Activated CD8-positive, alpha-beta T cell treated with anti-CD3 and anti-CD28 coated beads for 36 hours (primary cell): Measurements from ENCODE around the gene FOXN3. TPM values are rescaled to one million over a fixed set of nuclear protein-coding genes. Genes with fewer than 3 reads are reported as not detected.

ENCODE experiments used
- ATAC-seq: fragments of 200-7000 bp; cut with Tn5 transposase; one replicate; pipeline ENCODE4 v1.10.0; 2021; ENCODE audit warnings: mild to moderate bottlenecking, moderate library complexity
- CTCF ChIA-PET: fragments of 350-600 bp; sonication (Branson Sonifier 250); formaldehyde crosslinking; loops from one replicate; lab custom pipeline; 2021; ENCODE audit warnings: antibody characterized with exemption; lab: Charles Lee
- POLR2A ChIA-PET: fragments of 350-600 bp; sonication (Branson Sonifier 250); formaldehyde crosslinking; loops from one replicate; lab custom pipeline; 2021; ENCODE audit warnings: antibody characterized with exemption; lab: Charles Lee
- DNase-seq: peaks from one replicate; pipeline ENCODE4 v3.0.0-alpha.2; 2020
- H3K27ac Mint-ChIP-seq: one replicate; pipeline ENCODE4 v1.8.0; 2021; ENCODE audit warnings: mild to moderate bottlenecking, mixed read lengths
- H3K27me3 Mint-ChIP-seq: one replicate; pipeline ENCODE4 v1.8.0; 2021; ENCODE audit warnings: mixed read lengths
- H3K36me3 Mint-ChIP-seq: one replicate; pipeline ENCODE4 v1.8.0; 2021; ENCODE audit warnings: low read depth, mixed read lengths
- H3K4me1 Mint-ChIP-seq: one replicate; pipeline ENCODE4 v1.8.0; 2021; ENCODE audit warnings: low read depth, mixed read lengths
- H3K4me3 Mint-ChIP-seq: one replicate; pipeline ENCODE4 v1.8.0; 2021; ENCODE audit warnings: mild to moderate bottlenecking, moderate library complexity, mixed read lengths
- H3K9me3 Mint-ChIP-seq: one replicate; pipeline ENCODE4 v1.8.0; 2021; ENCODE audit warnings: mixed read lengths
- intact Hi-C: fragments of 100-400 bp; cut with micrococcal nuclease; formaldehyde crosslinking; loops from one replicate; pipeline ENCODE4 v1.10.0; 2022
- total RNA-seq, 2 experiments: library from RNA; stranded (reverse); gene quantifications; one replicate each; pipeline ENCODE4 v1.2.3, GENCODE V29; 2021
- TF ChIP-seq, protein P1 (sequence below): fragments of 200-600 bp; IDR thresholded peaks from one replicate; pipeline ENCODE4 v1.8.0; 2022; ENCODE audit warnings: antibody characterized with exemption, mild to moderate bottlenecking

FOXN3 gene
- total RNA-seq, 2 experiments from 2014 or later, result 83.4 to 85.0 TPM

GRCh38 chr14:89171168-89171567 is 245.9 kb downstream of the FOXN3 start:
- no peaks in the 10 kb centered on the region for H3K27me3 Mint-ChIP-seq
- DNase-seq (no peak), ATAC-seq (no peak)
- H3K27ac Mint-ChIP-seq, result no peak overlapping the region
- TF ChIP-seq, protein P1, sequence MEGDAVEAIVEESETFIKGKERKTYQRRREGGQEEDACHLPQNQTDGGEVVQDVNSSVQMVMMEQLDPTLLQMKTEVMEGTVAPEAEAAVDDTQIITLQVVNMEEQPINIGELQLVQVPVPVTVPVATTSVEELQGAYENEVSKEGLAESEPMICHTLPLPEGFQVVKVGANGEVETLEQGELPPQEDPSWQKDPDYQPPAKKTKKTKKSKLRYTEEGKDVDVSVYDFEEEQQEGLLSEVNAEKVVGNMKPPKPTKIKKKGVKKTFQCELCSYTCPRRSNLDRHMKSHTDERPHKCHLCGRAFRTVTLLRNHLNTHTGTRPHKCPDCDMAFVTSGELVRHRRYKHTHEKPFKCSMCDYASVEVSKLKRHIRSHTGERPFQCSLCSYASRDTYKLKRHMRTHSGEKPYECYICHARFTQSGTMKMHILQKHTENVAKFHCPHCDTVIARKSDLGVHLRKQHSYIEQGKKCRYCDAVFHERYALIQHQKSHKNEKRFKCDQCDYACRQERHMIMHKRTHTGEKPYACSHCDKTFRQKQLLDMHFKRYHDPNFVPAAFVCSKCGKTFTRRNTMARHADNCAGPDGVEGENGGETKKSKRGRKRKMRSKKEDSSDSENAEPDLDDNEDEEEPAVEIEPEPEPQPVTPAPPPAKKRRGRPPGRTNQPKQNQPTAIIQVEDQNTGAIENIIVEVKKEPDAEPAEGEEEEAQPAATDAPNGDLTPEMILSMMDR, result no peak
- H3K36me3 Mint-ChIP-seq, result peaks cover 78% of the 10 kb centered on the region
- CTCF ChIA-PET, result no interaction called here
- POLR2A ChIA-PET, result no interaction called here
- no peak overlapping the region for H3K4me3 Mint-ChIP-seq
- peaks cover 15% of the 10 kb centered on the region for H3K4me1 Mint-ChIP-seq
- intact Hi-C loops, result loop anchor here (10.0 kb wide), 1 partner anchor 594 kb away; no protein-coding TSS in a partner anchor
- H3K9me3 Mint-ChIP-seq, result peaks cover 21% of the 10 kb centered on the region

- Mint-ChIP-seq H3K27ac (no peak overlapping the region), H3K4me3 (no peak overlapping the region), H3K4me1 (peaks cover 31% of the 10 kb centered on the region), H3K36me3 (peaks cover 56% of the 10 kb centered on the region), H3K9me3 (peaks cover 14% of the 10 kb centered on the region), H3K27me3 (no peaks in the 10 kb centered on the region)
- POLR2A ChIA-PET, result no interaction called here
- ATAC-seq (no peak), DNase-seq (no peak)
- intact Hi-C loops, result no loop called here
- TF ChIP-seq, protein P1, result no peak
- CTCF ChIA-PET, result interaction anchor here (1.0 to 1.4 kb wide), 2 partner anchors 9 to 10 kb away, joined by 3 to 5 read pairs; no protein-coding TSS in a partner anchor
Measured at GRCh38 chr14:89167705-89168104, 249.3 kb downstream of the FOXN3 start.

DNA sequence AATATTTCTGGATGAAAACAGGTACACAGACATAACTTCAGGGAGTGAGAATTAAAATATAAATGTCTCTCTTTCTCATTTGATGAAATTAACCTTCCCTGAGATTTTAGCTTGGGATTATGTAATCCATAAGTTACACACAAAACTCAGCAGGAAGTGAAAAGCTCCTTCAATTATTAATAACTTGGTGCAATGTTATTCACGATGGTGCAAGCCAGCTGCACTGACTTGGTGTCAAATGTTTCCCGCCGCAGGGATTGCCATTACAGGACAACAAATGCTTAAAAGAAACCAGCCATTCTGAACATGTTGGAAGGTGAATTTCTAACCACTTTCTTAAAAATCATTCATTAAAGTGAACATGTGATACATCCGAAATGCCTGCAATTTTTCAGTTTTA is 250.4 kb downstream of the FOXN3 start:
- ATAC-seq (no peak), DNase-seq (no peak)
- intact Hi-C loops, result no loop called here
- no peaks in the 10 kb centered on the region for H3K27me3 Mint-ChIP-seq
- TF ChIP-seq, protein P1, result no peak
- H3K4me3 Mint-ChIP-seq, result no peak overlapping the region
- peaks cover 31% of the 10 kb centered on the region for H3K4me1 Mint-ChIP-seq
- peaks cover 53% of the 10 kb centered on the region for H3K36me3 Mint-ChIP-seq
- peaks cover 8% of the 10 kb centered on the region for H3K9me3 Mint-ChIP-seq
- ChIA-PET POLR2A (no interaction called here), CTCF (interaction anchor here (0.8 to 1.3 kb wide), 3 partner anchors 10 to 19 kb away, joined by 3 to 4 read pairs (median 3); no protein-coding TSS in a partner anchor)
- no peak overlapping the region for H3K27ac Mint-ChIP-seq

GRCh38 chr14:89165189-89166181 is 251.5 kb downstream of the FOXN3 start:
- peak overlapping the region; percentile 21 for H3K4me3 Mint-ChIP-seq
- peaks cover 53% of the 10 kb centered on the region for H3K36me3 Mint-ChIP-seq
- ATAC-seq (peak; percentile 45), DNase-seq (no peak)
- intact Hi-C loops, result no loop called here
- peaks cover 8% of the 10 kb centered on the region for H3K9me3 Mint-ChIP-seq
- ChIA-PET CTCF (interaction anchor here (1.2 to 2.2 kb wide), 4 partner anchors 11 to 125 kb away, joined by 3 to 5 read pairs (median 4); no protein-coding TSS in a partner anchor), POLR2A (interaction anchor here (1.0 kb wide), 1 partner anchor 98 kb away, joined by 3 read pairs; no protein-coding TSS in a partner anchor)
- peaks cover 31% of the 10 kb centered on the region for H3K4me1 Mint-ChIP-seq
- H3K27me3 Mint-ChIP-seq, result no peaks in the 10 kb centered on the region
- H3K27ac Mint-ChIP-seq, result peak overlapping the region; percentile 64
- TF ChIP-seq, protein P1, result no peak
